GM21717 (cell line): ENCODE data around the gene ZNF385B.
A peak's percentile ranks its signal among the peaks of the same experiment; 100 is the strongest.
"Not testable (repeated sequence)": the region's sequence is repeated elsewhere in the genome, so short reads cannot be mapped to it uniquely, and the experiment has no call there.

ENCODE experiments used
- ATAC-seq: cut with Tn5 transposase; IDR thresholded peaks from one replicate; pipeline ENCODE4 v1.9.1; 2021; ENCODE audit warnings: mild to moderate bottlenecking, moderate library complexity; ENCODE audit not compliant: unreplicated experiment

The ZNF385B gene

GRCh38 chr2:179861416-179862067 is at the start of gene ZNF385B:
Gene ZNF385B, minus strand, starts transcription at chr2:179861612.
- peak; percentile 39 for ATAC-seq

GRCh38 chr2:179910735-179911113 is 49.3 kb upstream of the ZNF385B start:
- no peak for ATAC-seq

GRCh38 chr2:179909845-179910734 is 48.7 kb upstream of the ZNF385B start:
- no peak for ATAC-seq

- no peak for ATAC-seq
These were observed 39.2 kb upstream of the ZNF385B start for GRCh38 chr2:179900655-179901054.

- no peak for ATAC-seq
These were observed 38.3 kb upstream of the ZNF385B start for GRCh38 chr2:179899666-179900065.

GRCh38 chr2:179898873-179899272 is 37.5 kb upstream of the ZNF385B start:
- ATAC-seq: peak; percentile 91

GRCh38 chr2:179893616-179894015 is 32.2 kb upstream of the ZNF385B start:
- ATAC-seq: no peak

GRCh38 chr2:179891237-179891636 is 29.8 kb upstream of the ZNF385B start:
- no peak for ATAC-seq

GRCh38 chr2:179890666-179891065 is 29.3 kb upstream of the ZNF385B start:
- no peak for ATAC-seq

GRCh38 chr2:179888642-179889041 is 27.2 kb upstream of the ZNF385B start:
- ATAC-seq: not testable (repeated sequence)

GRCh38 chr2:179884193-179884592 is 22.8 kb upstream of the ZNF385B start:
- no peak for ATAC-seq

GRCh38 chr2:179882851-179883806 is 21.7 kb upstream of the ZNF385B start:
- no peak for ATAC-seq

GRCh38 chr2:179877601-179878364 is 16.4 kb upstream of the ZNF385B start:
- ATAC-seq: no peak

GRCh38 chr2:179876266-179876665 is 14.9 kb upstream of the ZNF385B start:
- no peak for ATAC-seq

- no peak for ATAC-seq
These were observed 14.5 kb upstream of the ZNF385B start for GRCh38 chr2:179875864-179876263.

GRCh38 chr2:179862898-179863458 is 1.6 kb upstream of the ZNF385B start:
- no peak for ATAC-seq

- ATAC-seq: peak; percentile 39
These were observed 391 bp downstream of the ZNF385B start for GRCh38 chr2:179861027-179861415.

- ATAC-seq: peak; percentile 5
These were observed 971 bp downstream of the ZNF385B start for GRCh38 chr2:179860255-179861026.

GRCh38 chr2:179859523-179859922 is 1.9 kb downstream of the ZNF385B start:
- ATAC-seq: no peak
